Activated CD4-positive, alpha-beta T cell treated with anti-CD3 and anti-CD28 coated beads, Interleukin-2, amount 10 ng/mL, durations not matched to agents 24 days and 14 days (primary cell): ENCODE data around the gene AURKAIP1. TPM values are rescaled to one million over a fixed set of nuclear protein-coding genes. Genes with fewer than 3 reads are reported as not detected.

Source experiments
- DNase-seq: peaks from one replicate; pipeline ENCODE4 v3.0.0; 2022
- H3K27ac Mint-ChIP-seq: one replicate; pipeline ENCODE4 v1.8.0; 2022; ENCODE audit warnings: mild to moderate bottlenecking, mixed read lengths
- H3K27me3 Mint-ChIP-seq: one replicate; pipeline ENCODE4 v1.8.0; 2022; ENCODE audit warnings: mixed read lengths
- H3K36me3 Mint-ChIP-seq: one replicate; pipeline ENCODE4 v1.8.0; 2022; ENCODE audit warnings: low read depth, mild to moderate bottlenecking, mixed read lengths
- H3K4me1 Mint-ChIP-seq: one replicate; pipeline ENCODE4 v1.8.0; 2021; ENCODE audit warnings: mixed read lengths
- H3K4me3 Mint-ChIP-seq: one replicate; pipeline ENCODE4 v1.8.0; 2022; ENCODE audit warnings: mild to moderate bottlenecking, moderate library complexity, mixed read lengths
- H3K9me3 Mint-ChIP-seq: one replicate; pipeline ENCODE4 v1.8.0; 2021; ENCODE audit warnings: mixed read lengths
- intact Hi-C: fragments of 100-400 bp; cut with micrococcal nuclease; formaldehyde crosslinking; loops from one replicate; pipeline ENCODE4 v1.15.1; 2023
- total RNA-seq: library from RNA; stranded (reverse); gene quantifications from 2 replicates; pipeline ENCODE4 v1.2.3, GENCODE V29; 2022

AURKAIP1 gene
- total RNA-seq, 1 donor from 2014 or later: 146 TPM

DNA sequence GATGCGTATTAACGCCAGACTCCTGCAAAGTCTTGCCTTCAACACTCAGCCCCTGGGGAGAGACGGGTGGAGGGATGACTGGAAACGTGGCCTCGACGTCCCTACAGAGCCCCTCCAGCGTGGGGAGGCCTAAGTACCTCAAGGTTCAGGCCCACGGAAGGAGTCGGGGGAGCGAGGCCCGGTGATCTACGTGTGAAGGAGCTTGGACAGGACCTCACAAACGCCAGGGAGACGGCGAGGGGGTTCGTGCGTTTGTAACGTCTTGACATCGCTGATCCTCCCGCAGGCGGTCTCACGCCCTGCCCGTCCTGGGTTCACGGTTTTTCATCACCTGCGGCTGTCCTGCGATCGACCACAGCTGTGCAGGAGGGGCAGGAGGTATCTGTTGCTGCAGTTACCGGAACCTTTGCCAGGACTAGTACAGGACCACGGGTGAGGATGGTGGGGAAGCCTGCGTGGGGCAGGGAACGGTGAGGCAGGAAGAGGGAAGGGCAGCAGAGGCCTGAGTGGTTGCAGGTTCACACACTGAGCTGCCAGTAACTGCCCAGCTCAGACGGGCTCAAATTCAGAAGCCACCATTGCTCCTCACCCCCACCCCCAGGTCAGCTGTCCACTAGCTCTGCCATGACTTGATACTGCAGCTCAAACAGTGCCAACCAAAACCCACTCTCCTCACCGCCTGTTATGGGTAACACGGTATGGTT, 25.0 kb upstream of the AURKAIP1 start:
- Mint-ChIP-seq H3K36me3 (peaks cover 68% of the 10 kb centered on the region), H3K9me3 (no peaks in the 10 kb centered on the region), H3K4me3 (peak overlapping the region; percentile 92), H3K4me1 (peaks cover 42% of the 10 kb centered on the region), H3K27me3 (no peaks in the 10 kb centered on the region), H3K27ac (peak overlapping the region; percentile 90)
- DNase-seq: no peak
- intact Hi-C loops: loop anchor here (1.0 to 5.0 kb wide), 5 partner anchors 7 to 215 kb away; partner anchors contain the start of genes AURKAIP1, DVL1, MIB2 and MRPL20

DNA sequence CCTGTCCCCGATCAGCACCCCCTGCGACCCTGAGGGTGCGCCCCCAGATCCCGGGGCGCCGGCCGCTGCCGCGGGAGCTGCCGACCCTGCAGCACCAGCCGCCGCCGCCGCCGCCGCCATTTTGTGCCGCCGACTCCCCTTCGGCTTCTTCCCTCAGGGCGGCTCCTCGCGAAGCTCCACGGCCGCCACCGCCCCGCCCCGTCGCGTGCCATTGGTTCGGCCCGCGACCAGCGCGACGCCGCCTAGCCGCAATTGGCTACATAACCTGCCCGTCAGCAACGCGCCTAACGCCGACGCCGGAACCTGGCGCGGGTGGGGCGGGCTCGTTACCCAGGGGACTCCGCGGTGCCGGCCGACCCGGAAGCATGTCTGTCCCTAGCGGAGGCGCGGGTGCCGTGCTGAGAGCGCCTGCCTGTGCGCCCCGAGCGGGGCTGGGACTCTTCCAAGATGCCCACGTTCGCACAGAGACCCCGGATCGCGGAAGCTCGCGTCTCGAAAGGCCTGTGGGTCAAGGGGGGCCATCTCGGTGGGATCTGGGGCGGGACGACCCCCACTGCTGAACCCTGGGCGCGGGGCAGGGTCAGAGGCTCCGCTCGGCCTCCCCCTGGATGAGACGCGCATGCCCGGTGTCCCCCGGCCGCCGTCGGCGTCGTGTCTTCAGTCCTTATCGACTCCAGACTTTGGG, 24.3 kb upstream of the AURKAIP1 start, which contains the start of gene CCNL2:
Gene CCNL2, minus strand, starts transcription at position 149 of the 685 bp plus-strand sequence. Its CDS starts 29 bp downstream, at position 120.
- Mint-ChIP-seq H3K36me3 (peaks cover 68% of the 10 kb centered on the region), H3K9me3 (no peaks in the 10 kb centered on the region), H3K27me3 (no peaks in the 10 kb centered on the region), H3K4me3 (peak within 1 kb of the TSS; percentile 92), H3K4me1 (peaks cover 42% of the 10 kb centered on the region), H3K27ac (peak within 1 kb of the TSS; percentile 90)
- intact Hi-C loops: loop anchor here (1.0 to 5.0 kb wide), 5 partner anchors 8 to 216 kb away; partner anchors contain the start of genes AURKAIP1, DVL1, MIB2 and MRPL20
- DNase-seq: peak; percentile 100

DNA sequence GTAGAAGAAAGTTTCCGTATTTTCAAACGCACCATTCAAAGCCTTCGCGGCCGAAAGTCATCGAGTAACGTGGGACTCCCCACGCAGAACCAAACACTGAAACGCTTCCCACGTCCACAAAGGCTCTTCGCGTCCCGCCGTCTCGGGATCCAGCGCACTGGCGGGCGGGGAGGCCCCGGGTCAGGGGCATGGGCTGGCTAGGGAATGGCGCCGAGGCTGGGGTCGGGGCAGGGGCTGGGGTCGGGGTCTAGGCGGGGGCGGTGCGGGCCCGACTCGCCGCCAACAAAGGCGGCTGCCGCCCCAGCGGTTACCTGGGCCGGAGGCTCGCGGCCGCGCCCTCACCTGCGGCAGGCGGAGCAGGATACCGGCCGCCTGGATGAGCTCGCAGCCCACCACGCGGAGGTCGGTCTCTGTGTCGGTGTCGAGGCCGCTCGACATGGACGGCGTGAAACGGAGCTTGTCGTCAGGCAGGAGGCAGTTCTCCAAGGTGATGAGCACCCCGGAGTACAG, 23.7 kb upstream of the AURKAIP1 start:
- Mint-ChIP-seq H3K27ac (peak overlapping the region; percentile 85), H3K27me3 (no peaks in the 10 kb centered on the region), H3K9me3 (no peaks in the 10 kb centered on the region), H3K4me1 (peaks cover 41% of the 10 kb centered on the region), H3K36me3 (peaks cover 69% of the 10 kb centered on the region), H3K4me3 (peak overlapping the region; percentile 92)
- intact Hi-C loops: loop anchor here (1.0 to 5.0 kb wide), 5 partner anchors 9 to 217 kb away; partner anchors contain the start of genes AURKAIP1, DVL1, MIB2 and MRPL20
- no peak for DNase-seq

DNA sequence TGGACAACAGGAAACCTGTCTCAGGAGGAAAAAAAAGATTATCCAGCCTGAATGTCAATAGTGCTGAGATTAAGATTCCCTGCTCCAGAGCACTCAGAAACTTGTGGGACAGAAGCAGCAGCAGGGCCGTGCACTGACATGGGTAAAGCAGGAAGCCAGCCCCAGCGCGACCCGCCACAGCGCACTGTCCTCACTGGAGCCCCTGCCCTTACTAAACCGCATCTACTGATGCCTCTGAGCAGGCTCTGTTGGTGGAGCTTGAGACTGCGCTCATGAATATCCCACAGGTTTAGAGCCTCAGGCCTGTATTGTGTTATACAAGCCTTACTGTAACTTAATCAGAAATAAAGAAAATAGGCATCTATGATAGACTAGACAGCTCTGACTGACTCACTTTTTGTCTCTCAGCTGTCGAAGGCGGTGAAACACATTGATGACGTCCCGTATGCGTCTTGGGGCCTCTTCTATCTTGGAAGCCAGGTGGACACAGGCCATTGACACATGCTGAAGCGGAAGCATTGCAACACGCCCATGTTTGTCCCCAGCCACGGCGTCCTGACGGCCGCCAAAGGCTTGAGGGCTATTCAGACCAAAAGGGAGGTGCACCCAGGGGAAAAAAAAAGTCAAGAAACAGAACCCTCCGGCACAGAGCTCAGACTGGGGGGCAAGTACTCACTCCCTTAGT, 23.0 kb upstream of the AURKAIP1 start:
- no peaks in the 10 kb centered on the region for H3K9me3 Mint-ChIP-seq
- H3K27me3 Mint-ChIP-seq: no peaks in the 10 kb centered on the region
- H3K4me1 Mint-ChIP-seq: peaks cover 36% of the 10 kb centered on the region
- H3K4me3 Mint-ChIP-seq: peak overlapping the region; percentile 92
- H3K36me3 Mint-ChIP-seq: peaks cover 71% of the 10 kb centered on the region
- peak overlapping the region; percentile 85 for H3K27ac Mint-ChIP-seq
- DNase-seq: no peak
- intact Hi-C loops: loop anchor here (2.0 to 5.0 kb wide), 2 partner anchors 34 to 49 kb away; partner anchors contain the start of gene DVL1

DNA sequence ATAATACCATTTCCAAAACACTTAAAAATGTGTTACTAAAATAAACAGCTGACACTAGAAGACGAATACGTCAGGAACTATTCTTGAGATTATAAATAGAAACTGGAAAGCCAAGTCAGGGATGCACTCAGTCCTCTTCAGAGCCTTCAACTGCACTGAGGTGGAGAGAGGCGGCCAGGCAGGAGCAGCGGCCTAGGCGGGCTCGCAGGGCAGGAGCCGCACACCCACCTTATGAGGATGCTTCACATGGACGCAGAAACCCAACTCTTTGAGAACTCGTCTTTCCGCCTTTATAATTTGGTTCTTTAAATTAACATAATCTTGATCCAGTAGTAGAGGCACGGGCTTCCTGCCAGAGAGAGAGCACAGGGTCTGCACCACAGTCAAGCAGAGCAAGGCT, 20.2 kb upstream of the AURKAIP1 start:
- no peak for DNase-seq
- Mint-ChIP-seq H3K4me3 (no peak overlapping the region), H3K36me3 (peaks cover 72% of the 10 kb centered on the region), H3K27ac (no peak overlapping the region), H3K4me1 (peaks cover 19% of the 10 kb centered on the region), H3K27me3 (no peaks in the 10 kb centered on the region), H3K9me3 (no peaks in the 10 kb centered on the region)
- intact Hi-C loops: loop anchor here (5.0 kb wide), 1 partner anchor 37 kb away; no protein-coding TSS in a partner anchor

DNA sequence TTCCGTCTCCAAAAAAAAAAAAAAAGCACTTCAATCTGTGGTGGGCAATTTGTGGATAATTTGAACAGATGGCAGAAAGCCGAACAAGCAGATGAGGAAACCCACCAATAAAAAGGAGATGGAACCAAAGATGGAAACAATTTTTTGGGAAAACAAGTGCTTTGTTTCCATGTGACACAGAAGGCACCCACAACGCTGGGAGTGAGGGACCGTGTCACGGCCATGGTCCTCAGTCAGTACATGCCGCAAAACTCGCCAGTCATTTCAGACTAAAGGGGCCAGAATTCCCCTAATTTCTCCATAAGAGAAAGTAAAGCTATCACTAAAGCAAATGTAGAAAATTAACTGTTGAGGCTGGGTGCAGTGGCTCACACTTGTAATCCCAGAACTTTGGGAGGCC, 19.1 kb upstream of the AURKAIP1 start:
- no peak overlapping the region for H3K4me3 Mint-ChIP-seq
- intact Hi-C loops: no loop called here
- no peak for DNase-seq
- no peaks in the 10 kb centered on the region for H3K9me3 Mint-ChIP-seq
- no peaks in the 10 kb centered on the region for H3K27me3 Mint-ChIP-seq
- peaks cover 17% of the 10 kb centered on the region for H3K4me1 Mint-ChIP-seq
- H3K36me3 Mint-ChIP-seq: peaks cover 74% of the 10 kb centered on the region
- no peak overlapping the region for H3K27ac Mint-ChIP-seq

DNA sequence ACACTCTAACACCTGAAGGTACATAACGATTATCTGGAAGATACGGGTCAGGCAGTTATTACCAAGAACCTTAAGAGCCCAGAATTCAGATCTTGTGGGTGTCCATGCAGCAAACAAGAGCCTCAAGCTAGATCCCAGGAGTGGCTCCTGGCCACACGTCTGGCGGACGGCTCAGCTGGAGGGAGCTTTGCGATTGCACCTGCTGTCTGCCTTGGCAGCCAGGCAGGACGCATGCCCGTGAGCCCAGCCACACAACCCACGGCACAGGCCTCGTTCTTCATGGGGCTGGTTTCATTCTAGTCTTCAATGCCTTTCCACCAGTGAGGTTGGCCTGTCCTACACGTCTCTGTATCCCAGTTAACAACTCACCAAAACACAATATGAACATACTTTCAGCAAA, 18.4 kb upstream of the AURKAIP1 start:
- H3K36me3 Mint-ChIP-seq: peaks cover 80% of the 10 kb centered on the region
- H3K27ac Mint-ChIP-seq: no peak overlapping the region
- DNase-seq: no peak
- H3K4me1 Mint-ChIP-seq: peaks cover 17% of the 10 kb centered on the region
- H3K27me3 Mint-ChIP-seq: no peaks in the 10 kb centered on the region
- intact Hi-C loops: no loop called here
- no peaks in the 10 kb centered on the region for H3K9me3 Mint-ChIP-seq
- no peak overlapping the region for H3K4me3 Mint-ChIP-seq

DNA sequence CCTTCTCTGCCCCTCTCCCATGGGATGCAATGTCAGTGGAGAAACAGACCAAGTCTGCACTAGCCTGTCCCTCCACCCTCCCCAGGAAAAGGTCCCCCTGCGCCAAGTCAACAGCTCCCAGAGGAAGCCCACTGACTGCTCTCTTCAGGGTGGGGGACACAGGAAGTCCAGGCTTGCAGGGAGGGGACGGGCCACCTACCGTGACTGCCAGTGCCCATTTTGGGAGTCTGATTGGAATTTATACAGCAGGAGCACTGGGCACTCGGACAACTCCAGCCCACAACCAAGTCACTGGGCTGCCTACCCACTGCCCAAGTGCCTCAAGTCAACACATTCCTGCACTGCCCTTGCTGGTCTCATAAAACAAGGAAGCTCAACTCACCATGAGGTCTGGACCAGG, 18.0 kb upstream of the AURKAIP1 start:
- Mint-ChIP-seq H3K27ac (no peak overlapping the region), H3K4me1 (peaks cover 15% of the 10 kb centered on the region), H3K27me3 (no peaks in the 10 kb centered on the region), H3K4me3 (no peak overlapping the region), H3K9me3 (no peaks in the 10 kb centered on the region), H3K36me3 (peaks cover 81% of the 10 kb centered on the region)
- no peak for DNase-seq
- intact Hi-C loops: no loop called here

DNA sequence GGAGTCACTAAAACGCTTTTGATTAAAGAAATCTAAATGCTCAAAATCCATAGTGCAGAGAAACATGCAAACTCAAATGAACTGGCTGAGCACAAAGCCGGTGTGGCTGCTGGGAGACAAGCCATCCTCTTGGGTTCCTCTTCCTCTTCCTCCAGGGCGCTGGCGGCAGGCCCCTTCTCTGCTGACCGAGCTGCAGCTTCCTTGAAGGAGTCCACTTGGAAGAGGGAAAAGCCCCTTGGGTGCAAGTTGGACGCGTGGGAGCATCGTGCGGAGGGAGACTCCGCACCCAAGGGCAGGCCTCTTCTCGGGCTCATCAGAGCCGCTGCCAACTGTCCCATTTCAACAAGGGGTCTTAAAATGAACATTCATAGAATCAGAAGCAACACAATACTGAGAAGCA, 16.2 kb upstream of the AURKAIP1 start:
- DNase-seq: no peak
- Mint-ChIP-seq H3K4me3 (no peak overlapping the region), H3K27me3 (no peaks in the 10 kb centered on the region), H3K27ac (no peak overlapping the region), H3K36me3 (peaks cover 86% of the 10 kb centered on the region), H3K9me3 (no peaks in the 10 kb centered on the region), H3K4me1 (peaks cover 8% of the 10 kb centered on the region)
- intact Hi-C loops: no loop called here

DNA sequence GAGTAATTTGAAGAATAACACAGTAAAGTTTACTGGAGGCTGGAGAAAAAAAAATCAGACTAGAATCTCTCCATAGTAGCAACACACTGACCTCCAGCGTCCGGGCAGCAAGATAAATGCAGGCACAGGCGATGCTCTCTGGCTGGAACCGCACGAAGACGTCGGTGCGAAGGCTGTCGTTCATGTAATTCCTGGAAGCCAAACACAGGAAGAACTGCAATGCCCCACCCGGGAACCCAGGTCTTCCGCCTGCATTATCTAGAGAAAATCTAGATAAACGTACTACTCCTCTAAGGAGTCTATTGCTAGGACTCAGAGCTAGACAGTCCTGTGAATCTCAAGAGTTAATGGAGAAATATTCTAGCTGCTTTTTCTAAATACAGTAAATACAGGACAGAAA, 15.7 kb upstream of the AURKAIP1 start:
- H3K27me3 Mint-ChIP-seq: no peaks in the 10 kb centered on the region
- no peaks in the 10 kb centered on the region for H3K9me3 Mint-ChIP-seq
- peaks cover 6% of the 10 kb centered on the region for H3K4me1 Mint-ChIP-seq
- H3K27ac Mint-ChIP-seq: no peak overlapping the region
- peaks cover 91% of the 10 kb centered on the region for H3K36me3 Mint-ChIP-seq
- DNase-seq: no peak
- no peak overlapping the region for H3K4me3 Mint-ChIP-seq
- intact Hi-C loops: no loop called here

DNA sequence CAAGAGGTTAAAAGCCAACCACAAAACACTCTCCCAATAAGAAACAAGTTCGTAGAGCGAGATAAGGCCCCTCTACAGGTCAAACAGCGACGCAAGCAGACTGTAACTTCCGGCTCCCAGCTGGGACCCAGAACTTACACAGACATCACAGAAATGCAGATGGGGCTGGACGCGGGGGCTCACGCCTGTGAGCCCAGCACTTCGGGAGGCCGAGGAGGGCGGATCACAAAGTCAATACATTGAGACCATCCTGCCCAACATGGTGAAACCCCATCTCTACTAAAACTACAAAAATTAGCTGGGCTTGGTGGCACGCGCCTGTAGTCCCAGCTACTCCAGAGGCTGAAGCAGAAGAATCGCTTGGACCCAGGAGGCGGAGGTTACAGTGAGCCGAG, 13.1 kb upstream of the AURKAIP1 start:
- intact Hi-C loops: no loop called here
- H3K4me3 Mint-ChIP-seq: no peak overlapping the region
- H3K9me3 Mint-ChIP-seq: no peaks in the 10 kb centered on the region
- peaks cover 67% of the 10 kb centered on the region for H3K36me3 Mint-ChIP-seq
- H3K27me3 Mint-ChIP-seq: no peaks in the 10 kb centered on the region
- DNase-seq: no peak
- peaks cover 2% of the 10 kb centered on the region for H3K4me1 Mint-ChIP-seq
- no peak overlapping the region for H3K27ac Mint-ChIP-seq

DNA sequence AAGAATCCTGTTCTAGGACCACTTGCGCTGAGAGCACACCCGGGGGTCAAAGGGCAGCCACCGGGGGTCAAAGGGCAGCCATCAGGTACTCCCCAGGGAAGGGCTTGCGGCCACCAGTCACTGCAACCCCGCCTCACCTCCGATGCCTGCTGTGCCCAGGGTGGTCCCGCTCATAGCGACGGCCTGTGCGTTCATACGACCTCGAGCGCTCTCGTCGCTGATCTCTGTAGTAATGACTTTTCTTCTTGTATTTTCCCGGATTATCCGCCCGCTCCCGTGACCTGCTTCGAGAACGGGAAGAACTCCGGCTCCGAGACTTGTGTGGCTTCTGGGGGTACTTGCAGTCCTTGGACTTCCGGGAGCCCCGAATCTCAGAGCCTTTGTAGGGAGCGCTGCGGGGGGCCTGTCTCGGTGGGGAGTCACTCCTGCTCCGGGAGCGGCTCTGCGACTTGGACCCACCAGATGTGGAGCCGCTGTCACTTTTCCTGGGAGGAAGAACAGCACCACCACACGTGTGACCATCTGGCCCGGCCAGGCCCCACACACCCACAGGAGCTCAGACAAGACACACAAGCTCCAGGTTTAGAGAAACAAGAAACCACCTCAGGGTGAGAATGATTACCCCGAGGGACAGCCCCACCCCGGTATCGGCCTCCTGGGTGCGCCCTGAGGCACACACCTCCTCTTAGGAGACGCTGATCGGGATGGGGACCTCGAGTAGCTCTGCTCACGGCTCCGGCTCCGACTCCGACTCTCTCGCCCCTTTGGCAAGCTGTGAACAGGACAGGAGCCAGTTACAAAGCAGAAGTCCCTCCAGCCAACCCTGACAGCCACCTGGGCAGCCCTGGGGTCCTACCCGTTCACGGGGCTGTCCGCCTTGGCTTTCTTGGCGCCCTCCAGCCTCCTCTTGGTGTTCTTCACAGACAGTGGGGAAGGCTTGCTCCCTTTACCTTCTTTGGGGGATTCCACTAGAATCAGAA, 12.4 kb upstream of the AURKAIP1 start:
- H3K27ac Mint-ChIP-seq: no peak overlapping the region

DNA sequence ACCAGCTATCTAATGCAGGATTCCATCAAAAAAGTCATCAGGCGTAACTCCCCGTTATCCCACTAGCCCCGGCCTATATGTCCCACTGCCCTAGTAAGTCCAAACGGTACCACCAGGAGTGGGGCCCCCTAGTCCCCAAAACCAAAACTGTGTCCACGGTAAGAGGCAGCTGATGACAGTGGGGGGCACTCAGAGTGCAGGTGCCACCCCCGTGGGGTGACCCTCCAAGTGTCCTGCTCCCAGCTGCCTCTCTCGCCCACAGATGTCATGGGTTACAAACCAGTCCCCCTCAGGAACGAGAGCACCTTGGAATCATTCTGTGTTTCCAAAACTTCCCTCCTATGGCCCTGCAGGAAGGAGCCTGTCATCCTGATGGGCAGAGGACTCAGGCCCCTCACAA, 10.9 kb upstream of the AURKAIP1 start:
- Mint-ChIP-seq H3K9me3 (no peaks in the 10 kb centered on the region), H3K4me1 (no peaks in the 10 kb centered on the region), H3K36me3 (peaks cover 49% of the 10 kb centered on the region), H3K27ac (no peak overlapping the region), H3K27me3 (no peaks in the 10 kb centered on the region), H3K4me3 (no peak overlapping the region)
- no peak for DNase-seq
- intact Hi-C loops: no loop called here

More for the DNA sequence above, 12.4 kb upstream of the AURKAIP1 start:
- no peaks in the 10 kb centered on the region for H3K9me3 Mint-ChIP-seq
- no peak overlapping the region for H3K4me3 Mint-ChIP-seq
- no peak for DNase-seq
- peaks cover 1% of the 10 kb centered on the region for H3K4me1 Mint-ChIP-seq
- H3K27me3 Mint-ChIP-seq: no peaks in the 10 kb centered on the region
- H3K36me3 Mint-ChIP-seq: peaks cover 60% of the 10 kb centered on the region
- intact Hi-C loops: no loop called here
